Measurements from ENCODE around the gene POLK.
"Not testable (repeated sequence)": the region's sequence is repeated elsewhere in the genome, so short reads cannot be mapped to it uniquely, and the experiment has no call there.

POLK gene

GRCh38 chr5:75571547-75571946 is 59.9 kb downstream of the POLK start:
- no peak for TF ChIP-seq CTCF (IDR thresholded peaks at IDR 0.05; ENCODE audit: control insufficient read depth, extremely low read depth, insufficient read depth)
- no peak for DNase-seq (ENCODE audit: low read depth)
- H3K4me3 ChIP-seq (ENCODE audit: low read depth, low read length) = no peak overlapping the region

GRCh38 chr5:75574791-75575190 is 63.1 kb downstream of the POLK start:
- no peak for DNase-seq (ENCODE audit: low read depth)
- H3K4me3 ChIP-seq (ENCODE audit: low read depth, low read length) = no peak overlapping the region
- no peak for TF ChIP-seq CTCF (IDR thresholded peaks at IDR 0.05; ENCODE audit: control insufficient read depth, extremely low read depth, insufficient read depth)

GRCh38 chr5:75578280-75578679 is 66.6 kb downstream of the POLK start:
- not testable (repeated sequence) for H3K4me3 ChIP-seq (ENCODE audit: low read depth, low read length); DNase-seq (ENCODE audit: low read depth)

GRCh38 chr5:75584641-75585040 is 73.0 kb downstream of the POLK start:
- TF ChIP-seq CTCF (IDR thresholded peaks at IDR 0.05; ENCODE audit: control insufficient read depth, extremely low read depth, insufficient read depth) = peak; percentile 33
- DNase-seq (ENCODE audit: low read depth) = no peak
- H3K4me3 ChIP-seq (ENCODE audit: low read depth, low read length) = no peak overlapping the region

GRCh38 chr5:75588666-75589065 is 77.0 kb downstream of the POLK start:
- TF ChIP-seq CTCF (IDR thresholded peaks at IDR 0.05; ENCODE audit: control insufficient read depth, extremely low read depth, insufficient read depth) = no peak
- H3K4me3 ChIP-seq (ENCODE audit: low read depth, low read length) = no peak overlapping the region

GRCh38 chr5:75600535-75600934 is 88.8 kb downstream of the POLK start:
- H3K4me3 ChIP-seq (ENCODE audit: low read depth, low read length) = no peak overlapping the region
- no peak for DNase-seq (ENCODE audit: low read depth)
- TF ChIP-seq CTCF (IDR thresholded peaks at IDR 0.05; ENCODE audit: control insufficient read depth, extremely low read depth, insufficient read depth) = no peak

More at GRCh38 chr5:75588666-75589065, 77.0 kb downstream of the POLK start:
- no peak for DNase-seq (ENCODE audit: low read depth)

GRCh38 chr5:75601567-75601966 is 89.9 kb downstream of the POLK start:
- no peak for TF ChIP-seq CTCF (IDR thresholded peaks at IDR 0.05; ENCODE audit: control insufficient read depth, extremely low read depth, insufficient read depth)
- no peak for DNase-seq (ENCODE audit: low read depth)
- no peak overlapping the region for H3K4me3 ChIP-seq (ENCODE audit: low read depth, low read length)

Measured in LNCaP clone FGC (cell line).